Mucosa of rectum (tissue), 2 donors: ENCODE data around the gene DUSP7.

Experiments used
- H3K27ac ChIP-seq, 2 donors: one replicate each; pipeline ENCODE4 v1.7.0; 2013; ENCODE audit warnings: inconsistent platforms in 2 of 2, low read depth in 2 of 2, low read length in 2 of 2
- H3K27me3 ChIP-seq, 2 donors: one replicate each; pipeline ENCODE4 v1.7.0; 2013; ENCODE audit warnings: low read length in 2 of 2; ENCODE audit not compliant: control insufficient read depth in 2 of 2, insufficient read depth in 2 of 2
- H3K36me3 ChIP-seq, 2 donors: one replicate each; pipeline ENCODE4 v1.7.0; 2013; ENCODE audit warnings: low read length in 2 of 2; ENCODE audit not compliant: control insufficient read depth in 2 of 2, insufficient read depth in 2 of 2
- H3K4me1 ChIP-seq, 2 donors: one replicate each; pipeline ENCODE4 v1.7.0; 2013; ENCODE audit warnings: low read length in 2 of 2, mild to moderate bottlenecking in 1 of 2; ENCODE audit not compliant: control insufficient read depth in 2 of 2, insufficient read depth in 2 of 2
- H3K4me3 ChIP-seq, 2 donors: one replicate each; pipeline ENCODE4 v1.7.0; 2013; ENCODE audit warnings: low read length in 2 of 2
- H3K9ac ChIP-seq, 2 donors: one replicate each; pipeline ENCODE4 v1.7.0; 2013; ENCODE audit warnings: low read length in 2 of 2, low read depth in 1 of 2, mild to moderate bottlenecking in 1 of 2
- H3K9me3 ChIP-seq, 2 donors: one replicate each; pipeline ENCODE4 v1.7.0; 2013; ENCODE audit warnings: low read length in 2 of 2; ENCODE audit not compliant: control insufficient read depth in 2 of 2
- donor health status: healthy.
- donor health status: Normal muscosa, but diverticular disease.

The DUSP7 gene

GRCh38 chr3:52085681-52086282, 29.4 kb upstream of the DUSP7 start:
- H3K27ac ChIP-seq: no peak overlapping the region
- no peaks in the 10 kb centered on the region for H3K9me3 ChIP-seq
- no peaks in the 10 kb centered on the region for H3K27me3 ChIP-seq
- no peak overlapping the region for H3K4me3 ChIP-seq
- no peaks in the 10 kb centered on the region for H3K36me3 ChIP-seq
- H3K4me1 ChIP-seq: peaks cover 0 to 5% of the 10 kb centered on the region in 2 donors
- no peak overlapping the region for H3K9ac ChIP-seq

- no peaks in the 10 kb centered on the region for H3K9me3 ChIP-seq
- H3K36me3 ChIP-seq: no peaks in the 10 kb centered on the region
- peaks cover 0 to 5% of the 10 kb centered on the region in 2 donors for H3K4me1 ChIP-seq
- no peak overlapping the region for H3K4me3 ChIP-seq
- H3K27me3 ChIP-seq: no peaks in the 10 kb centered on the region
- no peak overlapping the region for H3K27ac ChIP-seq
- no peak overlapping the region for H3K9ac ChIP-seq
Observed at GRCh38 chr3:52084954-52085680, 28.7 kb upstream of the DUSP7 start.

- no peak overlapping the region for H3K9ac ChIP-seq
- H3K27me3 ChIP-seq: no peaks in the 10 kb centered on the region
- no peaks in the 10 kb centered on the region for H3K36me3 ChIP-seq
- H3K9me3 ChIP-seq: no peaks in the 10 kb centered on the region
- H3K27ac ChIP-seq: no peak overlapping the region
- H3K4me1 ChIP-seq: peaks cover 0 to 5% of the 10 kb centered on the region in 2 donors
- H3K4me3 ChIP-seq: no peak overlapping the region
Observed at GRCh38 chr3:52084216-52084945, 28.0 kb upstream of the DUSP7 start.

DNA sequence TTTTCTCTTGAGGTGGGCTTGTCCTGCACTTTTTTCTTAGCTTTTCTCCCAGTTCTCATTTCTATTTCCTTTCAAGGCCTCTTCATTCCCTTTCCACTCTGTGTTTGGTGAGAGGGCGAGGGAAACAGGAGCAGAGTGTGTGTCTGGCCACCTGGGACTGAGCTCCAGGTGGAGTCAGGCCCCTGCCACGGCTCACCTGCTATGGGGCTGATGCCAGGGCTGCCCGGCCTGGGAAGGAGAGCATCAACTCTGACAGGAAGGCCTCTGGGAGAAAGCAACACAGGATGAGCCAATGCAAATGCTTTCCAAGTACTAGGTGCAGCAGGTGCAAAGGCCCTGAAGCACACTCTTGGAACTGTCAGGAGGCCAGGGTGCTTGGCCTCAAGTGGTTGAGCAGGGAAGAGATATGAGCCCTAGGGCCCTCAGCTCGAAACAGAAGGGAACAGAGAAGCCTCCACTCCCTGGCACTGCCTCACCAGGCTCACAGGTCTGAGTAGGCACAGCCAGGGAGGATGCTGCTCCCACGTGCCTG, 27.3 kb upstream of the DUSP7 start:
- Histone ChIP-seq H3K9ac (no peak overlapping the region), H3K4me1 (peaks cover 0 to 5% of the 10 kb centered on the region in 2 donors), H3K9me3 (no peaks in the 10 kb centered on the region), H3K36me3 (no peaks in the 10 kb centered on the region), H3K4me3 (no peak overlapping the region), H3K27me3 (no peaks in the 10 kb centered on the region), H3K27ac (no peak overlapping the region)

DNA sequence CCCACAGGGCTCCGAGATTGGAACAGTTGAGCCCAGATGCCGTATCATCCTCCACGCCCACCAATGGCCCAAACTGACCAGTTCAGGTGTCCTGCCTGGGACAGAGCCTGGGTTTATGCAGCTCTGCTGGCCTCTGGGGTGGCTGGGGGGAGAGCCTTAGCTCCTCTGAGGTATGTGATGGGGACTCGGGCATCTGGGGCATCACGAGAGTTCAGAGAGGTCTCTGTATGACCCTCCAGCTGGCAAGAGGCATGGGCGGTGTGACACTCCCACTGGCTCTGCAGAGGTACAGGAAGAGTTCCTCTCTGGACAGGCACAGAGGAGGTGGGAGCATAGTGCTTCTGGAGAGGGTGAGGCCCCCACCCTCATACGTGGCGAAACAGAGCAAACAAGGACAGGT, 26.6 kb upstream of the DUSP7 start:
- Histone ChIP-seq H3K9ac (no peak overlapping the region), H3K27ac (no peak overlapping the region), H3K36me3 (no peaks in the 10 kb centered on the region), H3K27me3 (no peaks in the 10 kb centered on the region), H3K4me1 (peaks cover 0 to 5% of the 10 kb centered on the region in 2 donors), H3K9me3 (no peaks in the 10 kb centered on the region), H3K4me3 (no peak overlapping the region)

- H3K9me3 ChIP-seq: no peaks in the 10 kb centered on the region
- no peak overlapping the region for H3K27ac ChIP-seq
- H3K4me3 ChIP-seq: no peak overlapping the region
- peaks cover 0 to 5% of the 10 kb centered on the region in 2 donors for H3K4me1 ChIP-seq
- H3K27me3 ChIP-seq: no peaks in the 10 kb centered on the region
- H3K36me3 ChIP-seq: no peaks in the 10 kb centered on the region
- H3K9ac ChIP-seq: no peak overlapping the region
Observed at GRCh38 chr3:52080830-52081719, 24.7 kb upstream of the DUSP7 start.

- H3K27ac ChIP-seq: no peak overlapping the region
- no peak overlapping the region for H3K4me3 ChIP-seq
- no peaks in the 10 kb centered on the region for H3K36me3 ChIP-seq
- no peak overlapping the region for H3K9ac ChIP-seq
- H3K27me3 ChIP-seq: no peaks in the 10 kb centered on the region
- H3K9me3 ChIP-seq: no peaks in the 10 kb centered on the region
- H3K4me1 ChIP-seq: peaks cover 0 to 5% of the 10 kb centered on the region in 2 donors
Observed at GRCh38 chr3:52079958-52080357, 23.6 kb upstream of the DUSP7 start.

DNA sequence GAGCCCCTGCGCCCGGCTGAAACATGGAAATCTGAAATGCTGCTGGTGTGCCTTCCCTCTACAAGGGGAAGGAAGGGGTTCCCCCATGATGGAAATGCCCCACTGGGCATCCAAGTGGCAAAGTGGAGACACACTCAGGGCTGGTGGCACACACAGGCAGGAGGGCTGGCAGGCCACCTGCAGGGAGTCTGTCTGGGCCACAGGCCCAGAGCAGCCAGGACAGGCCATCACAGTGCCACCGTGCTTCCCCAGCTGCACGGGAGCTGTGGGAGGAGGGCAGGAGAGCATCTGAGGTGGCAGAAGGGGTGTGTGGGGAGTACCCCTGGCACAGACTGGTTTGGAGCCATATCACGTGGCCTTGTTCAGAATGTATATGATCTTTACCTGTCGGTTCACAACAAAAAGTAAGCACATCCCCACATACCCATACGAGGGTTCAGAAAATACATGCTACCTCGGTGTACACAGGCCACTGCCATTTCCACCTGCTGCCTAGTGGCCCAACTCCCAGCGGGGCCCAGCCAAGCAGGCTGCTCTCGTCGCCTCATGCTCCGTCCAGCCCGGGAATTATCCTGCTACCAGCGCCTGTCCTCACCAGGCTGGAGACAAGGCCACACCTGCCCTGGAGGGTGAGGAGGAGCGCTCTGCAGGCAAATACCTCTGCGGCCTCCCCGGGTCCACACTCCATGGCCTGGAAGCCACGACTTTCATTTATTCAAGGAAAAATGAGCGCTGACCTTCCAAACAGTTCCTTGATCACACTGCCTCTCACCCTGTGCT, 22.6 kb upstream of the DUSP7 start:
- no peak overlapping the region for H3K4me3 ChIP-seq
- H3K9ac ChIP-seq: no peak overlapping the region
- no peaks in the 10 kb centered on the region for H3K9me3 ChIP-seq
- no peaks in the 10 kb centered on the region for H3K36me3 ChIP-seq
- H3K27ac ChIP-seq: no peak overlapping the region
- H3K27me3 ChIP-seq: no peaks in the 10 kb centered on the region
- H3K4me1 ChIP-seq: peaks cover 0 to 5% of the 10 kb centered on the region in 2 donors

DNA sequence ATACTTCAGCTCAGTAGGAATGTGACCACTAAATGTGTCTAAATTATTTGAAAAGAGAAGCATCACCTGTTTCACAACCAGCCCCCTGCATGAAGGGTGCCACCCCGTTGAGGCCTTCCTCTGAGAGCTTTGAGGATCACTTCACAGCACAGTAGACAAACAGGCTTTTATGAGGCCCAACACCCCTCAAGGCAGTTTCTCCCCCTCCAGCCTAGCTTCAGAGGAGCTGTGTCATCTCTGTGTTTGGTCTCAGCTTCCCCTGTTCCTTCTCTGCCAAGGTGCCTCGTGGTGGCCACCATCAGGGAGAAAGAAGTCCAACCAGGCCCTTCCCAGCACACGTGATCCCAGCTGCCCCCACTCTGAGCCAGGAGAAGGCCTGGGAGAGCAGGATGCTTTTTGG, 21.6 kb upstream of the DUSP7 start:
- Histone ChIP-seq H3K4me1 (peaks cover 0 to 5% of the 10 kb centered on the region in 2 donors), H3K27ac (no peak overlapping the region), H3K4me3 (no peak overlapping the region), H3K9me3 (no peaks in the 10 kb centered on the region), H3K27me3 (no peaks in the 10 kb centered on the region), H3K36me3 (no peaks in the 10 kb centered on the region), H3K9ac (no peak overlapping the region)
